Activated T-helper 1 cell treated with anti-CD3 and anti-CD28 coated beads, Interleukin-12 subunit alpha, Interleukin-12 subunit beta, Interleukin-2, Interleukin-4 antibody, amounts not matched to agents 30 ng/mL and 10 ng/mL and 1 ng/mL, durations not matched to agents 14 hours and 24 hours and 36 hours (primary cell): ENCODE data around the gene OPALIN. TPM values are rescaled to one million over a fixed set of nuclear protein-coding genes. Genes with fewer than 3 reads are reported as not detected.
A peak's percentile ranks its signal among the peaks of the same experiment; 100 is the strongest.

Experiments used
- DNase-seq: peaks from one replicate; pipeline ENCODE4 v3.0.0; 2021; ENCODE audit warnings: low spot score
- H3K27ac Mint-ChIP-seq: one replicate; pipeline ENCODE4 v1.8.0; 2021; ENCODE audit warnings: mild to moderate bottlenecking, mixed read lengths
- H3K27me3 Mint-ChIP-seq: one replicate; pipeline ENCODE4 v1.8.0; 2022; ENCODE audit warnings: mild to moderate bottlenecking, moderate library complexity, mixed read lengths; ENCODE audit not compliant: insufficient read depth
- H3K36me3 Mint-ChIP-seq: one replicate; pipeline ENCODE4 v1.8.0; 2021; ENCODE audit warnings: low read depth, mixed read lengths
- H3K4me1 Mint-ChIP-seq: one replicate; pipeline ENCODE4 v1.8.0; 2021; ENCODE audit warnings: low read depth, mixed read lengths
- H3K4me3 Mint-ChIP-seq: one replicate; pipeline ENCODE4 v1.8.0; 2021; ENCODE audit warnings: mild to moderate bottlenecking, moderate library complexity, mixed read lengths
- H3K9me3 Mint-ChIP-seq: one replicate; pipeline ENCODE4 v1.8.0; 2021; ENCODE audit warnings: mixed read lengths
- intact Hi-C: fragments of 100-400 bp; cut with micrococcal nuclease; formaldehyde crosslinking; loops from one replicate; pipeline ENCODE4 v1.15.1; 2024
- total RNA-seq: library from RNA; stranded (reverse); gene quantifications from 2 replicates; pipeline ENCODE4 v1.2.3, GENCODE V29; 2022

The OPALIN gene
- total RNA-seq, 1 donor from 2014 or later: not detected

- Mint-ChIP-seq H3K27ac (no peak overlapping the region), H3K36me3 (no peaks in the 10 kb centered on the region), H3K4me3 (no peak overlapping the region), H3K4me1 (no peaks in the 10 kb centered on the region), H3K9me3 (peaks cover 9% of the 10 kb centered on the region), H3K27me3 (peaks cover 7% of the 10 kb centered on the region)
- no peak for DNase-seq
- intact Hi-C loops: no loop called here
These were observed 16.4 kb downstream of the OPALIN start for GRCh38 chr10:96342402-96342801.

DNA sequence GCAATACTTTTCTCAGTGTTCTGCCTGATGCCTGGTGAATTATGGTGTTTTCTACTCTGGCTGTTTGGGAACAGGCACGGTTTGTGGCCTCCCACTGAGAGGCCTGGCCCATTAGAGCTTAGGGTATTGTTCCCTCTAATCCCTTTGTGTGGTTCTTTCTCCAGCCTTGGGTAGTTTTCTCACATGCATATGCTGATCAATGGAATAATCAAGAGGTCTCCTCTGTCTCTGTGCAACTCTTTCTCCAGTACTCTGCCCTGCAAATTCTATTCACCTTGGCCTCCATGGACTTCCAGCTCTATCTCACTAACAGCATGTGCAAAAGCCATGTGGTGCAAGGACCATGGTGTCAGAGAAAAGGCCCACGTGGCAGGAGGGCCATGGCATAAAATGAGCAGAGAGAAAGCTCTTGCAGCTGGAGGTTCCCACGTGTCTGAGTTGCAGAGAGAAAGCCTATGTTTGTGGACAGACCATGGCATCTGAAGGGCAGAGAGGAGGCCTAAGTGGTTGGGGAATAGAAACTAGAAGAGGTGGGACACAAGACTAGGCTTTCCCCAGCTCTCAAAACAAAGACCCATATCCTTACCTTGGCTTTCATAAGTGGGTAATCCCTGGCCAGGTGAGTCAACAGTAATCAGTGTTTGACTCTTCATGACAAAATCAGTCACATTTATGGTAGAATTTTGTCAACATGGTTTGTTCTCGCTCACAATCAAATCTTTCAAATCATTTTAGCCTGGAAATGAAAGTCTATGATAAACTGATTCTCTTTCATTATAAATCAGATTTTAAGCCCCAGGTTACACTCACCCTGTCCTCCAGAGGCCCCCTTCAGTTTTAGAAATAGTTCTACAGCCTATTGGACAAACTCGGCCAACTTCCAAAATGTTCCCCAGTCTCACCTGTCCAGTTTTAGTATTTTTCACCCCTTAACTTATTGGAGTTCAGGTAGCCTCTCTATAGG lies 17.3 kb downstream of the OPALIN start:
- Mint-ChIP-seq H3K4me1 (no peaks in the 10 kb centered on the region), H3K27ac (no peak overlapping the region), H3K9me3 (peaks cover 8% of the 10 kb centered on the region), H3K27me3 (peaks cover 6% of the 10 kb centered on the region), H3K4me3 (no peak overlapping the region), H3K36me3 (no peaks in the 10 kb centered on the region)
- DNase-seq: no peak
- intact Hi-C loops: no loop called here

- Mint-ChIP-seq H3K27ac (no peak overlapping the region), H3K9me3 (no peaks in the 10 kb centered on the region), H3K36me3 (no peaks in the 10 kb centered on the region), H3K4me1 (no peaks in the 10 kb centered on the region), H3K27me3 (peaks cover 6% of the 10 kb centered on the region), H3K4me3 (no peak overlapping the region)
- peak; percentile 29 for DNase-seq
- intact Hi-C loops: loop anchor here (1.0 kb wide), 2 partner anchors 111 to 323 kb away; no protein-coding TSS in a partner anchor
These were observed 18.6 kb downstream of the OPALIN start for GRCh38 chr10:96339956-96340904.

DNA sequence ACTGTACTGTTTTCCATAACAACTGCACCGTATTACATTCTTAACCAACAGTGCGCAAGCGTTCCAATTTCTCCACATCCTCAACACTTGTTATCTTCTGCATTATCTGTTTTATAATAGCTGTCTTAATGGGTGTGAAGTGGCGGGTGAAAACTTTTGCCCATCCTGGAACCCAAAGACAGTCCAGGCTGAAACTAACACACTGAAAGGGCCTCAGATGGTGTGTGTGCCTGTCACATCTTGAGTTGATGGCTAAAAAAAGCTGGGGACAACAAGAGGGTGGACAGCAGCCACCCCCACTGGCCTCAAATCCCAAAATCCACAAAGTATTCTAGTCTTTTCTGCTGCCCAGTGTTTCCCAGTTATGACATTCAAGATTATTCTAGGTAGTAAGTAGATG lies 19.4 kb downstream of the OPALIN start:
- Mint-ChIP-seq H3K4me3 (no peak overlapping the region), H3K27ac (no peak overlapping the region), H3K4me1 (no peaks in the 10 kb centered on the region), H3K36me3 (no peaks in the 10 kb centered on the region), H3K27me3 (peaks cover 13% of the 10 kb centered on the region), H3K9me3 (no peaks in the 10 kb centered on the region)
- DNase-seq: no peak
- intact Hi-C loops: no loop called here

DNA sequence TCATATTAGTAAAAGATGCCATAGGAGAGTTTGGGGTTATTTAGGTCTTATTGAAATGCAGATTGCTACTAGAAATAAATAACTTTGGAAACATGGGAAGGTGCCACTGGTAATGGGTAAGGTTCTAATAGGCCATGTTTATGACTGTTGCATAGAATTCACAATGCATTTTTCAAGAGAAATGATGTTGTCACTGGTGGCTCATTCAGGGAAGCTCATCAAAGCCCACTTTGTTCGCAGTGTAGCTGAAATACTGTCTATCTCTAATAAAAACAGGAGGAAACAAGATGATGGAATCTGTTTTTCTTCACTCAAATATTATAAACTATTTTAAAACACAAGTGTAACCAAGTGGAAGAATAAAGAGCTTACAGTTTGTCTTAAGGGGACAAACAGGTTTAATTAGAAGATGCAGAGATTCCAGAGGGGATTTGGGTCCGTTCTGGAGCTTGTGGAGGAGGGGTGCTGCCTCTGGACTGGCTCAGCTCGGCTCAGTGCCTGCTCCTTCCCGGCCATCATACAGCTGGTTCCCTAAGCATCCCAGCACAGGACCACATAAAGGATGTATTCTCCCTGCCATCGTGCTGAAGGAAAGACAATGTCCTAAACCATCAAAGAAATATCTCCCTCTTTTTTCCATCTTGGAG lies 20.4 kb downstream of the OPALIN start:
- no peak overlapping the region for H3K4me3 Mint-ChIP-seq
- intact Hi-C loops: no loop called here
- H3K36me3 Mint-ChIP-seq: no peaks in the 10 kb centered on the region
- no peak for DNase-seq
- no peaks in the 10 kb centered on the region for H3K4me1 Mint-ChIP-seq
- H3K9me3 Mint-ChIP-seq: no peaks in the 10 kb centered on the region
- H3K27me3 Mint-ChIP-seq: peaks cover 17% of the 10 kb centered on the region
- H3K27ac Mint-ChIP-seq: no peak overlapping the region

- no peak overlapping the region for H3K27ac Mint-ChIP-seq
- H3K9me3 Mint-ChIP-seq: no peaks in the 10 kb centered on the region
- H3K27me3 Mint-ChIP-seq: peaks cover 18% of the 10 kb centered on the region
- no peaks in the 10 kb centered on the region for H3K36me3 Mint-ChIP-seq
- intact Hi-C loops: no loop called here
- H3K4me1 Mint-ChIP-seq: no peaks in the 10 kb centered on the region
- no peak for DNase-seq
- no peak overlapping the region for H3K4me3 Mint-ChIP-seq
These were observed 21.7 kb downstream of the OPALIN start for GRCh38 chr10:96337106-96337505.

GRCh38 chr10:96334616-96335526 lies 23.9 kb downstream of the OPALIN start:
- peaks cover 16% of the 10 kb centered on the region for H3K27me3 Mint-ChIP-seq
- no peak for DNase-seq

GRCh38 chr10:96333101-96333500 lies 25.7 kb downstream of the OPALIN start:
- Mint-ChIP-seq H3K4me1 (no peaks in the 10 kb centered on the region), H3K27me3 (peaks cover 16% of the 10 kb centered on the region), H3K36me3 (no peaks in the 10 kb centered on the region), H3K9me3 (no peaks in the 10 kb centered on the region), H3K4me3 (no peak overlapping the region), H3K27ac (no peak overlapping the region)
- no peak for DNase-seq
- intact Hi-C loops: no loop called here

More at GRCh38 chr10:96334616-96335526, 23.9 kb downstream of the OPALIN start:
- Mint-ChIP-seq H3K4me3 (no peak overlapping the region), H3K4me1 (no peaks in the 10 kb centered on the region), H3K36me3 (no peaks in the 10 kb centered on the region), H3K27ac (no peak overlapping the region), H3K9me3 (no peaks in the 10 kb centered on the region)
- intact Hi-C loops: loop anchor here (1.0 kb wide), 1 partner anchor 318 kb away; no protein-coding TSS in a partner anchor

DNA sequence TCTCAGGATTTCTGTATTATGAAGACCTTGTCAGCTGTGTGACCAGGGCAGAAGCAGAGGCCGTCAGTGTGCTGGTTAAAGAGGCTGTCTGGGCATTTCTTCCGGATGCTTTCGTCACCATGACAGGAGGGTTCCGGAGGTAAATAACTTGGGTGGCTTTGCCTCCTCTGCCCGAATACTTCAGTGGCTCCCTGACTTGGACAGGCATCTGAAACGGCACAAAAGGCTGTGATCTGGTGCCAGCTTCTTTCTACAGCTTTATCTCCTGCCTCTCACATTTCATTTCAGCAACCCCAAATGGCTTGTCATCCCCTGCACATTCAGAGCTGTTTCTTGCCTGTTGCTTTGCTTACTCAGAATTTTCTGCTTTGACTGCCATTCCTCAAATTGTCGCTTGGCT lies 31.3 kb downstream of the OPALIN start:
- intact Hi-C loops: no loop called here
- DNase-seq: no peak
- no peak overlapping the region for H3K4me3 Mint-ChIP-seq
- H3K27me3 Mint-ChIP-seq: peaks cover 7% of the 10 kb centered on the region
- no peaks in the 10 kb centered on the region for H3K36me3 Mint-ChIP-seq
- H3K9me3 Mint-ChIP-seq: no peaks in the 10 kb centered on the region
- no peak overlapping the region for H3K27ac Mint-ChIP-seq
- H3K4me1 Mint-ChIP-seq: no peaks in the 10 kb centered on the region

DNA sequence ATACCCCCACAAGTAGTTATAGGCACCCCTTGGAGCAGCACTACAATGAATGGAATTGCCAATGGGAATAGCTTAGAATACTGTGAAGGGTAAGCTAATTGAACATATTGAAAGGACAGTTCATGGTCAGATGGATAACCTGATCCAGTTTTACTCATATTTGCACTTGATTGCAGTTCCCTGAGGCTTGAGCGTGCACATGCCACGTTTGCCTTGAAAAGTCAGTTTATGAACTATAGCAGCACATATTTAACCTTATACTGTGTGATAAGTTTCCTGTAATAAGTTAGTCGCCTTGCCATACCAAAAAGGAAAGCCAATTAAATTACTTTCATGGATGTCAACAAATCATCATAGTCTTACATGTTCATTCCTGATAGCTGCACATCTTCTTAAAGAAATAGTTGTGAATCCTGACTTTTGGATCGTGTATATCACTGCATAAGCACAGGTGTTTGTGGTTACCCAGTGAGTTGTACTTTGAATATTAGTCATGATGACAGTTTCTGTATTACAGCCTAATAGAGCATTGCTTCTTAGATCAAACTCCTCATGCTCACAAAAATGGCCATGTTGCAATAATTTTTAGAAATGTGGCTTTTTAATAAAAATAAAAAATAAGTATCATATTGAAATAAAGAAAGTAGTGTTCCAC lies 33.0 kb downstream of the OPALIN start:
- Mint-ChIP-seq H3K36me3 (no peaks in the 10 kb centered on the region), H3K4me3 (no peak overlapping the region), H3K27ac (no peak overlapping the region), H3K4me1 (no peaks in the 10 kb centered on the region), H3K9me3 (no peaks in the 10 kb centered on the region), H3K27me3 (peaks cover 7% of the 10 kb centered on the region)
- intact Hi-C loops: no loop called here
- DNase-seq: no peak

GRCh38 chr10:96324447-96324846 lies 34.4 kb downstream of the OPALIN start:
- no peaks in the 10 kb centered on the region for H3K9me3 Mint-ChIP-seq
- H3K27ac Mint-ChIP-seq: no peak overlapping the region
- no peaks in the 10 kb centered on the region for H3K36me3 Mint-ChIP-seq
- no peaks in the 10 kb centered on the region for H3K4me1 Mint-ChIP-seq
- H3K27me3 Mint-ChIP-seq: peaks cover 7% of the 10 kb centered on the region
- intact Hi-C loops: no loop called here
- DNase-seq: no peak
- no peak overlapping the region for H3K4me3 Mint-ChIP-seq
